ENCODE measurements around the gene TLN1.

TLN1 gene

DNA sequence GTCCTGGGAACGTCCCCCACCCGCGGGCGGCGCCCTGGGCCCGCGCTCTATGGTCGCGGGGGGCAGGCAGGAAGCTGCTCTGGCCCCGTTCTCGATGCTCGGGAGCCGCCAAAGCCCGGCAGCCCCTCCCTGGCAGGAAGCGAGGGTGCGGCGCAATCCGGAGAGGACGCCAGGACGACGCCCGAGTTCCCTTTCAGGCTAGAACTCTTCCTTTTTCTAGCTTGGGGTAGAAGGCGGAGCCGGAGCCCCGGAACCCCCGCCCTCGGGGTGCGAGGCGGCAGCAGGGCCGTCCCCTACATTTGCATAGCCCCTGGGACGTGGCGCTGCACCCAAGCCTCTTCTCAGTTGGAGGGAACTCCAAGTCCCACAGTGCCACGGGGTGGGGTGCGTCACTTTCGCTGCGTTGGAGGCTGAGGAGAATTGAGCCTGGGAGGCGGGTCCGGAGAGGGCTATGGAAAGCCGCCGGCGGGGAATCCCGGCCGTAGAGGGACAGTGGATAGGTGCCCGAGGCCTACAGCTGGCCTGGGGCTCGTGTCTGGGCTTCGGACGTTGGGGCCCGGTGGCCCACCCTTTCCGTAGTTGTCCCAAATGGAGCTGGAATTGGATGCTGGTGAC, at the start of gene TLN1, which contains the start of gene CREB3:
TLN1 (minus strand) TSS at position 11 of the 615 bp plus-strand sequence. CDS start 6,501 bp downstream, outside the sequence.
CREB3 (plus strand) TSS at position 482 of the 615 bp plus-strand sequence; CDS start at position 589, 107 bp downstream.
- DNase-seq (ENCODE audit: low read depth) = peak; percentile 99

- no peak for DNase-seq (ENCODE audit: low read depth)
Observed at GRCh38 chr9:35781066-35781465, 49.1 kb upstream of the TLN1 start.

GRCh38 chr9:35778496-35778895, 46.5 kb upstream of the TLN1 start:
- DNase-seq (ENCODE audit: low read depth) = no peak

DNA sequence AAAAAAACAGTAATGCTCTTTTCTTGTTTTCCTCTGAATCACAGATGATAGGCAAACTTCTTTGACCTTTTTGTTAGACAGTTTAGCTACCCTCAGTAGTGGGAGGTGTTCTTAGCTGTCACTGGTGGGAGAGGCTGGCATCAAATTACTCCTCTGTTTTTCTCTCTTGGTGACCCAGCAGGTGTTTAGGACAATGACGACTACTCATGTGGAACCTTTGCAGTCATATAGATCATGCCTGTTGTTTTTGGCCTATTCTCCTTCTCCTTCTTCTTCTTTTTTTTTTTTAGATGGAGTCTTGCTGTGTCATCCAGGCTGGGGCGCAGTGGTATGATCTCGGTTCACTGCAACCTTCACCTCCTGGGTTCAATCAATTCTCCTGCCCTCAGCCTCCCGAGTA, 44.0 kb upstream of the TLN1 start:
- no peak for DNase-seq (ENCODE audit: low read depth)

DNA sequence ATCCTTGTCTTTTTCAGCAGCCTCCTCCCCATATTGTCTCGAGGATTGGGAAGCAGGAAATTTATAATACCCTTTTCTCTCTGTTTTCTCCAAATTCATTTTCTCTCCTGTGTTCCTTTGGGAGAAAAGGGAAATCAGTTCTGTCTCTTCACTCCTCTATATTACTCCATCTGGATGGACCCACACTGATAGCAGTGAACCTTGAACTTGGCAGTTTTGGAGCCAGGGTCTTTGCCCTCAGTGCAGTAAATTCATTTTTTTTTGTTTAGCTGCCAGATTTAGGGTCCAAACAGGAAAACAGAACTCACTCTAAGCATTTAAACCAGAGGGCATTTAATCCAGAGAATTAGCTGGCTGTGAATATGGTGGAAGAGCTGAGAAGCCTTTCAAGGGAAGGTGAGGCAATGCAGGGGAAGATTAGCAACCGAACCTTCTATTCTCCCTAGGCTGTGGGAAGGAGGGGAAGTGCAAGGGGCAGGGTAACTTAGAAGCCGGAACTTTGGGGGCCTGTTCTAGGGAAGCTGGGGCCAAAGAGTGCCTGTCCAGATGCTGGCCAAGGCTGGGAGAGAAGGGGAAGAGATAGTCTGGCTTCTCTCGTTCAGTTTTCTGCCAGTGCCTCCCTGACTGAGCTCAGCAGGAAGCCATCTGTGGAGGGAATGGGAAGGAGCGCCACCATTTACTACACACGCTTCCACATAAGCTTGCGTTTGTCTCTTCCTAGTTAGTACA, 43.1 kb upstream of the TLN1 start:
- DNase-seq (ENCODE audit: low read depth) = no peak

DNA sequence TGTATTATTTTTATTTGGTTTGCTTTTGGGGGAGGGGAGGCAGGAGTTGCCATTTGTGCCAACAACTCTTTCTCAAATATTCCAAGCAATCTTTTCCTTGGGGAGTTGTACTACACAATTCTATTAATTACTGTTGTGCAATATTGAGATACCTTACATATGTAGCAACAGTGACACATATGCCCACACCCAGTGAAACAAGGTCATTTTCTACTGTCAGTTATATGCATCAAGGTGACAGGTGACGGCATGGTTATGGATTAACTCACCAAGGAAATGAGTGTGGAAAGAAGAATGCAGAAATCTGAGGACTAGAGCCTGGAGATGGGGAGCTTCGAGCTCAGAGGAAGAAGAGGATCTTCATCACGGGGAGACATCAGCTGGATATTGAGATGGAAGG, 39.9 kb upstream of the TLN1 start:
- DNase-seq (ENCODE audit: low read depth) = no peak

- no peak for DNase-seq (ENCODE audit: low read depth)
Observed at GRCh38 chr9:35771534-35771933, 39.5 kb upstream of the TLN1 start.

GRCh38 chr9:35771075-35771433, 39.1 kb upstream of the TLN1 start:
- DNase-seq (ENCODE audit: low read depth) = no peak

DNA sequence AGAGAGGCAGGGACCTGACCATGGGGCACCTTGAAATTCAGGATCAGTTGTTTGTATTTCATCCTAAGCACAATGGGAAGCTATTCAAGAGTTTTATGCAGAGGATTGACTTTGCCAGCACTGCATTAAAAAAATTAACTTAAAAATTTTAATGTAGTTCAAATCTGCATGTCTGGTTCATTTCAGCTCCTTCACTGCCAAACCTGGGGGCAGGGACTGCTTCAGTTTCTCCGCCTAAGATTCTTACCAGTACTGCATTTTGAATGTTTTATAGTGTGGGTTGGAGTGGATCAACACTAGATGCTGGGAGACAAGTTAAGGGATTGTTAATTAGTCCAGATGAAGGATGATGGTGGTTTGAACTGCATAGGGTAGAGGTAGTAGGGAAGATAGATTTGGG, 37.8 kb upstream of the TLN1 start:
- no peak for DNase-seq (ENCODE audit: low read depth)

DNA sequence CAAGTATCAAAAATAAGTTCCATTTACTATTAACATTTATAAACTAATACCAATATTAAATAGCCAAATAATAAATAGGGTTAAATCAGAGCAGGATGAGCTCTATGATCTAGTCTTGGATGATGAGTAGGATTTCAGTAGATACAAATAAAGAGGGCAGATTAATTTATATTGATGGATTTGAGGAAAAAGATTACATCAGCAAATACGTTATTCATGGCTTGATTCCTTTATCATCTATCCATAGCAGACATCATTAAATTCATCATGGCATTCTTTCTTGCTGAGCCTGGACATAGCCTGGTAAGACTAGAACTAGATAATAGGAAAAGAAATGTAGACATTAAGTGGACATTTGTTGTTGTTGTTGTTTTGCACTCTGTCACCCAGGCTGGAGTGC, 35.5 kb upstream of the TLN1 start:
- DNase-seq (ENCODE audit: low read depth) = no peak

GRCh38 chr9:35766997-35767396, 35.0 kb upstream of the TLN1 start:
- DNase-seq (ENCODE audit: low read depth) = no peak

GRCh38 chr9:35763803-35764202, 31.8 kb upstream of the TLN1 start:
- no peak for DNase-seq (ENCODE audit: low read depth)

- no peak for DNase-seq (ENCODE audit: low read depth)
Observed at GRCh38 chr9:35763181-35763580, 31.2 kb upstream of the TLN1 start.

- peak; percentile 76 for DNase-seq (ENCODE audit: low read depth)
Observed at GRCh38 chr9:35760651-35761050, 28.7 kb upstream of the TLN1 start.

DNA sequence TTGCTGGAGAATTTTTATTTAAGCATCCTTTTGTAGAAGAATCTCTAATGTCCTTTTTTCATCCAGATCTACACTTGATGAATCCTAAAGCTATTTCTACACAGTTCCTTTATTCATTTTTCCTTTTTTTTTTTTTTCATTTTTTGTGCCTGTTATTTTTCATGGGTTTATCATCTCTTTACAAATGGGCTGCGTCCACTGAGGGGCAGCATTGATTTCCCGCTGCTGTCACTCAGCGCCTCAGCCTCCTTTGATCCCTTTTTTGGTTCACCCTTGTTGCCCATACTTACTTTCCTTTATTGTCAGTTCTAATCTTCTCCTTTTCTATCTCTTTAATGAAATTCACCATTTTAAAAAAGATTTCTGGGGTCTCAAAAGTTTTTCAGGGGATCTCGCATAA, 27.8 kb upstream of the TLN1 start:
- DNase-seq (ENCODE audit: low read depth) = no peak

DNA sequence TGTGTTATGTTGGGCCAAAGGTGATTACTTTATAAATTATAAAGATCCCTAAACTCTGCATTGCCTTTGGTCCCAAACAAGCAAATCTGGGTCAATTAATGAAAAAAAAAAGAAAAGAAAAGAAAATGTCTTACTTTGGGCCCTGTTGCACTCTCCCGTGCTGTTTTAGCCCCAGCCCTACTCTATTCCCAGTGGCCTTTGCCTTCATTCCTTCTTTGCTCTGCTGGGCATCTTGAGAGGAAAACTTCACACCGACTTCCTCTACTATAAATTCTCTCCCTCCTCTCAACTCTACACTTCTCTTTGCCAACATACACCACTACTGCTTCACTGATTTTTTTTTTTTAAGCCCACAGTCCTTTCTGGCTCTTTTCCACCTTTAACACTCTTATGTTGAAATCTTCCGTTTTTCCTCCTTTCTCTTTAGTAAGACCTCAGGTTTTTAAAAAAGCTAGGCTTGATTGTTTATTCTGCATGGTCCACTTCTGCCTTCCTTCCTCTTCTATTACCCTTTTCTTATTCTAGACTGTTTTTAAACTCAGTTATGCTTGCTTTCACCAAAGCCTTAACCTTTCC, 26.6 kb upstream of the TLN1 start:
- no peak for DNase-seq (ENCODE audit: low read depth)

DNA sequence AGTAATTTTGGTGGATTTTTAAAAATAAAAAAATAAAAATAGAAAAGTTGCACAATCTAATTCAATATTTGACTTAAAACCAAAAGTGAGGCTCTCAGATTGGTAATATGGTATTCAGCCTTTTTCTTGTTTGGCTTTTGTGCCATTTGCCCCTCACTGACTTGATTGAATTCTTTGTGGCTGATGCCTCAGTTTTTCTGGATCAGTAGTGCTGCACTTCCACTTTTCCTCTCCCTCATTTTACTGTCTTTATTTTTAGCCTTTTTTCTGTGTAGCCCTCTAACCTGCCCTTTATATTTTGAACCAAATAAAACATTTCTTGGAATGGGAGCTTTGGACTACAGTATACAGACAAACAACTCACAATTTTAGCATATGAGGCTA, 25.9 kb upstream of the TLN1 start:
- no peak for DNase-seq (ENCODE audit: low read depth)

- DNase-seq (ENCODE audit: low read depth) = no peak
Observed at GRCh38 chr9:35757226-35757891, 25.4 kb upstream of the TLN1 start.

GRCh38 chr9:35756275-35757225, 24.6 kb upstream of the TLN1 start:
- no peak for DNase-seq (ENCODE audit: low read depth)

GRCh38 chr9:35755071-35755470, 23.1 kb upstream of the TLN1 start:
- no peak for DNase-seq (ENCODE audit: low read depth)

DNA sequence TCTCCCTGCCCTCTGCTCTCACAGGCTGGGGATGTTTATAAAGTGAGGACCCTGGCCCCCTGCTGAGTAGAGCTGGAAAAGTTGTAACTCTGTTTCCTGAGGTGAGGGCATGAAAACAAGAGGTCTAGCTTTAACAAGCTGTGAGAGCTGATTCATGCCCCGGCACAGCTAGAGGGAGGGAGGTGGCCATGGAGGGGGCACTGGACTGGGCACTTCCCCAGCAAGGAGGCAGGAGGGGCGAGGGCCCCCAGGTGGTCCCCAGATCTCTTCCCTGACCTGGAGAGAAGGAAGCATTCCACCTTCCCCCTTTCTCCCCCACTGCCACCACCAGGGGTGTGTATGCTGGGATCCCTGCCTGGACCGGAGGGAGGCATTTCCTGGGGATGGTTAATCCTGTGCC, 22.3 kb upstream of the TLN1 start, which contains the start of gene MSMP:
MSMP (minus strand) TSS at position 13 of the 400 bp plus-strand sequence. CDS start 147 bp downstream, outside the sequence.
- no peak for DNase-seq (ENCODE audit: low read depth)

DNA sequence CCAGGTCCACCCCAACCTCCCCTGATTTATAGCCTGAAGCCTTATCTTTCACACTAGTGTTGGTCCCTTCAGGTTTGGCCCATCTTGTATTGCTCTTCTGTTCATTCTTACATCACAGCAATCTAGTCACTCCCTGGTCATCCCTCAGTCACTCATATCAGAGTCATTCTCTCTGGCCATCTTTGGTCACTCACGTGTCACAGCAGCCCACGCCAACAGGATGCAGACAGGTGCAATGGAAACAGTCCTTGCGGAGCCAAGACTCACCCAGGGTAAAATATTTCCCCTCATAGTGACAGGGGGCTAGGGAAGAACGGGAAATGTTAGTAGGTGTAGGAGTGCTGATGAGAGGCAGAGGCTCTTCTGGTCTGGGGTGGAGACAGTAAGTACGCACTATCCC, 21.5 kb upstream of the TLN1 start:
- DNase-seq (ENCODE audit: low read depth) = no peak
